ENCODE data around the gene PRKCZ.

- TF ChIP-seq EZH2 (IDR thresholded peaks at IDR 0.05; ENCODE audit: insufficient read depth, low read length) = no peak
- no peak for TF ChIP-seq CTCF (IDR thresholded peaks at IDR 0.05; ENCODE audit: insufficient read depth, low read depth, low read length)
These were observed 24.7 kb upstream of the PRKCZ start for GRCh38 chr1:2025491-2025981.

Data from astrocyte (in vitro differentiated cells and primary cell).